ENCODE measurements around the gene AAMP.

The AAMP gene

DNA sequence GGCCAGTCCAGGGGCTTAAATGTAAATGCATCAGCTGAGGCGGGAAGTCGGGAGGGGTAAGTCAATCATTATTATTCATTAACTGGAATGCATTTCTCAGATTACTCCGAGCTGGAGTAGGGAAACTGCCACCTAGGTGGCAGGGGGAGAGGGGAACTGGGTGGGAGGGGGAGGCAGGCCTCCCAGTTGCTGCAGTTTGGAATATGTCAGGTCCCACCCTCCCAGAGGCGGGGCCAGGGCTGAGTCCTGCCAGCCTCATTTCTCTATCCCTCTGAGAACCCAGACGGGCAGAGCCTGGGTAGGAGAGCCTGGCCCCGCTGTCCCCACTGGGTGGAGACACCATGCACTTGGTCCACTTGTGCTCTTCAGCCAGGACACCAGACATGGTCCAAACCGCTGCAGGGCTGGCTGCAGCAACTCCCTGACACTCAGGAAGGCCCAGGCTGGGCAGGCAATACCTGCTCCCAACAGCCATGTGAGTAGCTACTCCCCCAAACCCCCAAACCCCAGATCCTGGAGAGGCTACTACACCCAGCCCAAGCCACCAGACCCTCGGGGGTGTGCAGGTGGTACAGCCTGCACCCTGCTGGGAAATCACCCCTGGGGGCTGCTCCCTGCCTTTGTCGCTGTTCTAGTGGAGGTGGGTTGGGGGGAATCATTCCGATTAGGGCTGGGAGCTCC, 9.1 kb downstream of the AAMP start, which contains the start of gene GPBAR1:
Gene GPBAR1 (plus strand): TSS at position 274 of the 681 bp plus-strand sequence. CDS start 1,710 bp downstream, outside the sequence.
- TF ChIP-seq SIN3A (IDR thresholded peaks at IDR 0.05; ENCODE audit: borderline replicate concordance, insufficient read depth, low read length) (no peak), TAF1 (IDR thresholded peaks at IDR 0.05; ENCODE audit: borderline replicate concordance, insufficient read depth, low read length) (no peak), POLR2AphosphoS5 (IDR thresholded peaks at IDR 0.05; ENCODE audit: low read depth, low read length) (no peak), FOXP2 (optimal IDR thresholded peaks at IDR 0.05; ENCODE audit: borderline replicate concordance, extremely low read depth, extremely low read length, insufficient read depth) (no peak)
- TF ChIP-seq, protein P1, sequence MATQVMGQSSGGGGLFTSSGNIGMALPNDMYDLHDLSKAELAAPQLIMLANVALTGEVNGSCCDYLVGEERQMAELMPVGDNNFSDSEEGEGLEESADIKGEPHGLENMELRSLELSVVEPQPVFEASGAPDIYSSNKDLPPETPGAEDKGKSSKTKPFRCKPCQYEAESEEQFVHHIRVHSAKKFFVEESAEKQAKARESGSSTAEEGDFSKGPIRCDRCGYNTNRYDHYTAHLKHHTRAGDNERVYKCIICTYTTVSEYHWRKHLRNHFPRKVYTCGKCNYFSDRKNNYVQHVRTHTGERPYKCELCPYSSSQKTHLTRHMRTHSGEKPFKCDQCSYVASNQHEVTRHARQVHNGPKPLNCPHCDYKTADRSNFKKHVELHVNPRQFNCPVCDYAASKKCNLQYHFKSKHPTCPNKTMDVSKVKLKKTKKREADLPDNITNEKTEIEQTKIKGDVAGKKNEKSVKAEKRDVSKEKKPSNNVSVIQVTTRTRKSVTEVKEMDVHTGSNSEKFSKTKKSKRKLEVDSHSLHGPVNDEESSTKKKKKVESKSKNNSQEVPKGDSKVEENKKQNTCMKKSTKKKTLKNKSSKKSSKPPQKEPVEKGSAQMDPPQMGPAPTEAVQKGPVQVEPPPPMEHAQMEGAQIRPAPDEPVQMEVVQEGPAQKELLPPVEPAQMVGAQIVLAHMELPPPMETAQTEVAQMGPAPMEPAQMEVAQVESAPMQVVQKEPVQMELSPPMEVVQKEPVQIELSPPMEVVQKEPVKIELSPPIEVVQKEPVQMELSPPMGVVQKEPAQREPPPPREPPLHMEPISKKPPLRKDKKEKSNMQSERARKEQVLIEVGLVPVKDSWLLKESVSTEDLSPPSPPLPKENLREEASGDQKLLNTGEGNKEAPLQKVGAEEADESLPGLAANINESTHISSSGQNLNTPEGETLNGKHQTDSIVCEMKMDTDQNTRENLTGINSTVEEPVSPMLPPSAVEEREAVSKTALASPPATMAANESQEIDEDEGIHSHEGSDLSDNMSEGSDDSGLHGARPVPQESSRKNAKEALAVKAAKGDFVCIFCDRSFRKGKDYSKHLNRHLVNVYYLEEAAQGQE (IDR thresholded peaks at IDR 0.05; ENCODE audit: insufficient read depth in 1 of 2, low read depth in 2 of 2, low read length in 2 of 2) = no peak

DNA sequence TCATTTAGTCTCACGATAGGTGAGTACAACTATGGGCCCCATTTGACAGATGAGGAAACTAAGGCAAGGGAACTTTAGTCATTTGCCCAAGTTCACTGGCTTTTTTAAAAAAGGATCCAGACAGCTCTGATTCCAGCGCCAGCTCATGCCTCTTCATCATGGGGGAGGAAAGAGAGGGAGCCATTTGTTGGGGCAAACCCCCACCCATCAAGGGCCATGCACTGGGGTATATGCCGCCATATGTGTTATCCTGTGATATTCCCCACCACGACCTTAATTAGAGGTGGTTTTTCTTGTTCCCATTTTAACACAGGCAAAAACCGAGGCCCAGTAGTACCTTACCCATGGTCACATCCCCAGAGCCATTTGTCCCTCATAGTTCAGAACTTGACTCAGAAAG, 9.8 kb downstream of the AAMP start:
- TF ChIP-seq, protein P1 (IDR thresholded peaks at IDR 0.05; ENCODE audit: insufficient read depth in 1 of 2, low read depth in 2 of 2, low read length in 2 of 2) = no peak
- TF ChIP-seq TAF1 (IDR thresholded peaks at IDR 0.05; ENCODE audit: borderline replicate concordance, insufficient read depth, low read length) (no peak), SIN3A (IDR thresholded peaks at IDR 0.05; ENCODE audit: borderline replicate concordance, insufficient read depth, low read length) (no peak), FOXP2 (optimal IDR thresholded peaks at IDR 0.05; ENCODE audit: borderline replicate concordance, extremely low read depth, extremely low read length, insufficient read depth) (no peak), POLR2AphosphoS5 (IDR thresholded peaks at IDR 0.05; ENCODE audit: low read depth, low read length) (no peak)

DNA sequence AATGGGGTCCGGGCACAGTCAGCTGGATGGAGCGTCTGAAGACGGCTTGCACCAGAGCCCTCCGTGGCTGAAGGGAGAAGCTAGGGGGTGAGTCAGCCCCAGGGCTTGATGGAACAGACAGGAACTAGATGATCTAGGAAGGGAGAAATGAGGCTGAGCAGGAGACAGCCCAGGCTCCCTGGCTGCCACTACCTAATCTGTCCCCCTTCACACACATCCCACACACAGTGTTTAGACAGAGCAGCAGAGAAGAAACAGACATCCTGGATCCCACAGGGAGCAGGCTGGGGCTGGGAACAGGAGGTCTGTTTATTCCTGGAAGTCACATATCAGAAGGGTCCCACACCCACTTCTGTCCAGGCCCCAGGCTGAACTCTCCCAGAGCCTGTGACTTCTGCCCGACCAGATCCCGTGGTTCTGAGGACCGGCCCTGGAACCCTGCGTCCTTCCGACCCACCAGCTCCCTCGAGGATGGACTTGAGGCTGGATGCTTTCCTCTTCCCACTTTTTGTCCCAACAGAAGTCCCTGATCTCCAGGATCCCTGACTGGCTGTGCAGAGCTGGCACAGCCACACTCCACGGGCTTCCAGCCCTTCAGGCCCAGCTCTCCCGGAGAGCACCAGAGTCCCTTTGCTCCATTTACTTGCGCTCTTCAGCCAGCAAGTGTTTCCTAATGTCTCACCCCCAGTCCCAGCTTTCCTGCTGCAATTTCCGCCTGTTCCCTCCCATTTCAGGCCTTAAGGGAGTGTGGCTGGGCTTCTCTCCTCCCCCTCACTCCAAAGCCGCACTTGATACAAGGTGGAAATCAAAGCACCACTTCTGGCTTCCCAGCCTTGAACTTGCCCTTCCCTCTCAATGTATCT, 10.6 kb downstream of the AAMP start:
- TF ChIP-seq, protein P1 (IDR thresholded peaks at IDR 0.05; ENCODE audit: insufficient read depth in 1 of 2, low read depth in 2 of 2, low read length in 2 of 2) = no peak
- no peak for TF ChIP-seq FOXP2 (optimal IDR thresholded peaks at IDR 0.05; ENCODE audit: borderline replicate concordance, extremely low read depth, extremely low read length, insufficient read depth)
- no peak for TF ChIP-seq POLR2AphosphoS5 (IDR thresholded peaks at IDR 0.05; ENCODE audit: low read depth, low read length)
- TF ChIP-seq TAF1 (IDR thresholded peaks at IDR 0.05; ENCODE audit: borderline replicate concordance, insufficient read depth, low read length) = no peak
- no peak for TF ChIP-seq SIN3A (IDR thresholded peaks at IDR 0.05; ENCODE audit: borderline replicate concordance, insufficient read depth, low read length)

DNA sequence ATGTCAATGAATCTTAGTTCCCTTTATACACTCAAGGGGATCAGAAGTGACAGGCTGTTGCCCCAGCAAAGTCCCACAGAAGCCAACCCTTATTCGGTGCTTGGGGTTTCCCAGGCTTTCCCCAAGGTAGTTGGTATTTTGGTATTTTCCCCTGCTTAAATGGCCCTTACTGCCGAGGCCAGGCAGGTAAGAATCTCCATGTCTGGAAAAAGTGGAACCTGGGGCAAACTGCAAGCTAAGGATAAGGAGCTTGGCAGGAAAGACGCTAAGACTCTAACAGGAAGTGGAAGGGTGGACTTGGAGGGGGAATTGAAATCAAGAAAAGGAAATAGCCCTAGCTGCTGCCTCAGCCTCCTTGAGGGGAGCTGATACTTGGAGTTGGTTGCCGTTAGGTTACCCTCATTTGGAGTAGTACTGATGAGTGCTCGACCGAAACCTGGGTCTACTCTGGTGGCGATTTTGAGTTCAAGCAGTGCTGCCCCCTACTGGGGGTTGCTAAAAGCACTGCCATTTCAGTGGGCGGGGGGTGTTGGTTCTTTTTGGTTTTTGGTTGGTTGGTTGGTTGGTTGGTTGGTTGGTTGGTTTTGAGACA, 12.5 kb downstream of the AAMP start:
- TF ChIP-seq POLR2AphosphoS5 (IDR thresholded peaks at IDR 0.05; ENCODE audit: low read depth, low read length) (no peak), SIN3A (IDR thresholded peaks at IDR 0.05; ENCODE audit: borderline replicate concordance, insufficient read depth, low read length) (no peak), TAF1 (IDR thresholded peaks at IDR 0.05; ENCODE audit: borderline replicate concordance, insufficient read depth, low read length) (no peak), FOXP2 (optimal IDR thresholded peaks at IDR 0.05; ENCODE audit: borderline replicate concordance, extremely low read depth, extremely low read length, insufficient read depth) (no peak)
- TF ChIP-seq, protein P1 (IDR thresholded peaks at IDR 0.05; ENCODE audit: insufficient read depth in 1 of 2, low read depth in 2 of 2, low read length in 2 of 2) = no peak

All from PFSK-1 (cell line).